Left hindlimb (tissue), 1 donor: ENCODE measurements around the gene NF2.
A peak's percentile ranks its signal among the peaks of the same experiment; 100 is the strongest.

Experiments
- DNase-seq: peaks from one replicate; pipeline ENCODE4 v3.0.0-alpha.2; 2018

The NF2 gene

GRCh38 chr22:29704528-29705285 lies 101.3 kb downstream of the NF2 start:
- DNase-seq = peak; percentile 61

GRCh38 chr22:29705651-29706050 lies 102.2 kb downstream of the NF2 start:
- no peak for DNase-seq

- DNase-seq = no peak
Observed at GRCh38 chr22:29706486-29706885, 103.1 kb downstream of the NF2 start.

GRCh38 chr22:29707010-29707409 lies 103.6 kb downstream of the NF2 start:
- no peak for DNase-seq

GRCh38 chr22:29707471-29707870 lies 104.0 kb downstream of the NF2 start:
- DNase-seq = no peak

- no peak for DNase-seq
Observed at GRCh38 chr22:29710193-29710592, 106.8 kb downstream of the NF2 start.

GRCh38 chr22:29710922-29711593 lies 107.6 kb downstream of the NF2 start:
- peak; percentile 55 for DNase-seq

GRCh38 chr22:29712119-29712518 lies 108.7 kb downstream of the NF2 start:
- DNase-seq = no peak

- no peak for DNase-seq
Observed at GRCh38 chr22:29713156-29713727, 109.8 kb downstream of the NF2 start.

GRCh38 chr22:29715240-29715639 lies 111.8 kb downstream of the NF2 start:
- DNase-seq = no peak

- DNase-seq = no peak
Observed at GRCh38 chr22:29715705-29716104, 112.3 kb downstream of the NF2 start.

- peak; percentile 80 for DNase-seq
Observed at GRCh38 chr22:29716814-29717545, 113.5 kb downstream of the NF2 start.

GRCh38 chr22:29717789-29718188 lies 114.4 kb downstream of the NF2 start:
- no peak for DNase-seq

GRCh38 chr22:29718949-29719898 lies 115.8 kb downstream of the NF2 start:
- no peak for DNase-seq

- no peak for DNase-seq
Observed at GRCh38 chr22:29719899-29720645, 116.6 kb downstream of the NF2 start, which contains the start of gene CABP7. CABP7 (plus strand) TSS chr22:29720003; CDS start chr22:29720425, 422 bp downstream.

GRCh38 chr22:29720811-29721323 lies 117.4 kb downstream of the NF2 start:
- no peak for DNase-seq

GRCh38 chr22:29722151-29722550 lies 118.7 kb downstream of the NF2 start:
- no peak for DNase-seq

GRCh38 chr22:29722587-29722986 lies 119.2 kb downstream of the NF2 start:
- no peak for DNase-seq

- DNase-seq = no peak
Observed at GRCh38 chr22:29723766-29724165, 120.3 kb downstream of the NF2 start.

GRCh38 chr22:29724843-29725242 lies 121.4 kb downstream of the NF2 start:
- no peak for DNase-seq

- DNase-seq = no peak
Observed at GRCh38 chr22:29726106-29726505, 122.7 kb downstream of the NF2 start.
